Measurements from ENCODE around the gene TMEM183A. TPM values are rescaled to one million over a fixed set of nuclear protein-coding genes. Genes with fewer than 3 reads are reported as not detected.

TMEM183A gene
- total and polyA plus RNA-seq, 2 donors (not counting 1 experiment from before 2014, with no cell fraction given) = 61.2 to 65.2 TPM

DNA sequence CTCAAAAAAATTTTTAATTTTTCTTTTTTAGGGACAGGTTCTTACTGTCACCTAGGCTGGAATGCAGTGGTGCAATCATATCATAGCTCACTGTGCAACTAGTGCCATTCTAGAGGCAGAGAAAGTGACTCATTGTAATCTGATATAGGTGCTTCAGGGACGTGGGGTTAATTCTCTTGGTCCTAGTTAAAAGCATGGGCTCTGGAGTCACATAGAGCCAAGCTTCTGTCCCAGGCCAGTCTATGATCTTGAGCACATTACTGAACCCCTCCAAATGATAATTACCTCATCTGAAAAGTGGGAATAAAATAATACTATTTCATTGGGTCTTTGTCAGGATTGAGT lies 47.9 kb upstream of the TMEM183A start:
- H3K9me3 ChIP-seq (ENCODE audit: control extremely low read depth in 1 of 3, control insufficient read depth in 2 of 3, insufficient read depth in 1 of 3, low read length in 2 of 3) = no peaks in the 10 kb centered on the region
- no peak overlapping the region for H3K9ac ChIP-seq (ENCODE audit: low read length)
- H2AFZ ChIP-seq (ENCODE audit: insufficient read depth, low read depth, low read length, poor library complexity, severe bottlenecking) = no peak overlapping the region
- no peak overlapping the region for H3K4me3 ChIP-seq (ENCODE audit: control extremely low read depth in 1 of 5, extremely low read depth in 1 of 5, insufficient read depth in 1 of 5, low read depth in 2 of 5, low read length in 4 of 5)
- no CpG with 5 or more reads among the region's 1 CpG for WGBS (ENCODE audit: insufficient coverage)
- ChIA-PET POLR2A (no interaction called here), CTCF (interaction anchor here (0.9 to 1.3 kb wide), 2 partner anchors 9 to 208 kb away, joined by 3 to 5 read pairs; no protein-coding TSS in a partner anchor)
- peaks cover 4 to 21% of the 10 kb centered on the region in 2 experiments for H3K36me3 ChIP-seq (replicated peaks in 1 of 2; ENCODE audit: control extremely low read depth in 1 of 2, control insufficient read depth in 1 of 2, extremely low read depth in 1 of 2, insufficient read depth in 2 of 2, low read length in 1 of 2)
- no peak overlapping the region for H3K27ac ChIP-seq (ENCODE audit: low read length in 2 of 2)
- TF ChIP-seq EZH2 (IDR thresholded peaks at IDR 0.05; ENCODE audit: borderline replicate concordance, insufficient read depth, low read depth, low read length, poor library complexity, severe bottlenecking) = no peak
- TF ChIP-seq CTCF (IDR thresholded peaks at IDR 0.05) = no peak
- DNase-seq (no peak), ATAC-seq (ENCODE audit: low read depth) (no peak)
- H4K20me1 ChIP-seq (ENCODE audit: control insufficient read depth, insufficient read depth, low read length, poor library complexity, severe bottlenecking) = peaks cover 37% of the 10 kb centered on the region
- Mint-ChIP-seq H3K4me3 (no peak overlapping the region), H3K27ac (no peak overlapping the region), H3K9me3 (ENCODE audit: insufficient read depth) (no peaks in the 10 kb centered on the region), H3K27me3 (no peaks in the 10 kb centered on the region), H3K4me1 (peaks cover 31% of the 10 kb centered on the region)
- H3K4me2 ChIP-seq (replicated peaks; ENCODE audit: low read depth, low read length, poor library complexity, severe bottlenecking) = no peak overlapping the region
- H3K79me2 ChIP-seq (ENCODE audit: control insufficient read depth, insufficient read depth, low read length) = peaks cover 41% of the 10 kb centered on the region
- H3K4me1 ChIP-seq (ENCODE audit: control insufficient read depth in 2 of 2, insufficient read depth in 2 of 2, low read length in 2 of 2) = peaks cover 23 to 26% of the 10 kb centered on the region in 2 donors
- H3K27me3 ChIP-seq (replicated peaks in 1 of 4; ENCODE audit: control extremely low read depth in 1 of 4, control insufficient read depth in 3 of 4, insufficient read depth in 4 of 4, low read length in 3 of 4) = no peaks in the 10 kb centered on the region
- intact Hi-C loops (cut with micrococcal nuclease) = loop anchor here (2.0 to 10.0 kb wide), 3 partner anchors 48 to 836 kb away; partner anchors contain the start of genes RABIF, TMEM183A, ZBED6 and ZC3H11A

- WGBS (ENCODE audit: insufficient coverage) = 100% methylated on average over 4 of the region's 5 CpGs
- no peak for DNase-seq
- no peak overlapping the region for H2AFZ ChIP-seq (ENCODE audit: insufficient read depth, low read depth, low read length, poor library complexity, severe bottlenecking)
- Mint-ChIP-seq H3K9me3 (ENCODE audit: insufficient read depth) (no peaks in the 10 kb centered on the region), H3K27ac (no peak overlapping the region), H3K4me1 (peaks cover 28% of the 10 kb centered on the region), H3K4me3 (no peak overlapping the region), H3K27me3 (no peaks in the 10 kb centered on the region)
- peaks cover 16% of the 10 kb centered on the region for H4K20me1 ChIP-seq (ENCODE audit: control insufficient read depth, insufficient read depth, low read length, poor library complexity, severe bottlenecking)
- H3K9ac ChIP-seq (ENCODE audit: low read length) = no peak overlapping the region
- H3K27ac ChIP-seq (ENCODE audit: low read length in 2 of 2) = no peak overlapping the region
- H3K4me3 ChIP-seq (ENCODE audit: control extremely low read depth in 1 of 5, extremely low read depth in 1 of 5, insufficient read depth in 1 of 5, low read depth in 2 of 5, low read length in 4 of 5) = no peak overlapping the region
- ATAC-seq (ENCODE audit: low read depth) = no peak
- H3K36me3 ChIP-seq (replicated peaks in 1 of 2; ENCODE audit: control extremely low read depth in 1 of 2, control insufficient read depth in 1 of 2, extremely low read depth in 1 of 2, insufficient read depth in 2 of 2, low read length in 1 of 2) = peaks cover 4 to 21% of the 10 kb centered on the region in 2 experiments
- H3K79me2 ChIP-seq (ENCODE audit: control insufficient read depth, insufficient read depth, low read length) = peaks cover 20% of the 10 kb centered on the region
- TF ChIP-seq EZH2 (IDR thresholded peaks at IDR 0.05; ENCODE audit: borderline replicate concordance, insufficient read depth, low read depth, low read length, poor library complexity, severe bottlenecking) = no peak
- TF ChIP-seq CTCF (IDR thresholded peaks at IDR 0.05) = no peak
- no peak overlapping the region for H3K4me2 ChIP-seq (replicated peaks; ENCODE audit: low read depth, low read length, poor library complexity, severe bottlenecking)
- CTCF ChIA-PET = no interaction called here
- intact Hi-C loops (cut with micrococcal nuclease) = loop anchor here (10.0 kb wide), 1 partner anchor 797 kb away; the partner anchor contains the start of gene PTPN7
- no peaks in the 10 kb centered on the region for H3K27me3 ChIP-seq (replicated peaks in 1 of 4; ENCODE audit: control extremely low read depth in 1 of 4, control insufficient read depth in 3 of 4, insufficient read depth in 4 of 4, low read length in 3 of 4)
- peaks cover 19 to 26% of the 10 kb centered on the region in 2 donors for H3K4me1 ChIP-seq (ENCODE audit: control insufficient read depth in 2 of 2, insufficient read depth in 2 of 2, low read length in 2 of 2)
- no peaks in the 10 kb centered on the region for H3K9me3 ChIP-seq (ENCODE audit: control extremely low read depth in 1 of 3, control insufficient read depth in 2 of 3, insufficient read depth in 1 of 3, low read length in 2 of 3)
- POLR2A ChIA-PET = no interaction called here
Observed at GRCh38 chr1:202961220-202961880, 45.8 kb upstream of the TMEM183A start.
